HG02610 (cell line): ENCODE results near the gene AKAP7.

Experiments used
- ATAC-seq: cut with Tn5 transposase; IDR thresholded peaks from one replicate; pipeline ENCODE4 v1.9.1; 2021; ENCODE audit warnings: mild to moderate bottlenecking, moderate library complexity; ENCODE audit not compliant: unreplicated experiment

Gene AKAP7

GRCh38 chr6:131197716-131198115, 62.4 kb downstream of the AKAP7 start:
- ATAC-seq, result no peak

- ATAC-seq, result peak; percentile 100
Observed at GRCh38 chr6:131199568-131200272, 64.5 kb downstream of the AKAP7 start.

- ATAC-seq, result no peak
Observed at GRCh38 chr6:131205481-131206244, 70.4 kb downstream of the AKAP7 start.

GRCh38 chr6:131206463-131207251, 71.4 kb downstream of the AKAP7 start:
- ATAC-seq, result no peak

GRCh38 chr6:131208787-131209186, 73.5 kb downstream of the AKAP7 start:
- no peak for ATAC-seq

- no peak for ATAC-seq
Observed at GRCh38 chr6:131210469-131210868, 75.2 kb downstream of the AKAP7 start.

- no peak for ATAC-seq
Observed at GRCh38 chr6:131212024-131212423, 76.8 kb downstream of the AKAP7 start.

GRCh38 chr6:131212913-131213312, 77.6 kb downstream of the AKAP7 start:
- ATAC-seq, result no peak

GRCh38 chr6:131213501-131213990, 78.3 kb downstream of the AKAP7 start:
- ATAC-seq, result no peak

- ATAC-seq, result no peak
Observed at GRCh38 chr6:131215219-131215618, 80.0 kb downstream of the AKAP7 start.

- no peak for ATAC-seq
Observed at GRCh38 chr6:131216246-131216645, 81.0 kb downstream of the AKAP7 start.

- ATAC-seq, result no peak
Observed at GRCh38 chr6:131222773-131223172, 87.5 kb downstream of the AKAP7 start.

- no peak for ATAC-seq
Observed at GRCh38 chr6:131223416-131223815, 88.1 kb downstream of the AKAP7 start.

- ATAC-seq, result no peak
Observed at GRCh38 chr6:131225127-131225526, 89.9 kb downstream of the AKAP7 start.

- no peak for ATAC-seq
Observed at GRCh38 chr6:131225959-131226358, 90.7 kb downstream of the AKAP7 start.

GRCh38 chr6:131226459-131227157, 91.3 kb downstream of the AKAP7 start:
- ATAC-seq, result no peak

GRCh38 chr6:131227158-131227543, 91.9 kb downstream of the AKAP7 start:
- ATAC-seq, result no peak

GRCh38 chr6:131231103-131231502, 95.8 kb downstream of the AKAP7 start:
- no peak for ATAC-seq

GRCh38 chr6:131231891-131232290, 96.6 kb downstream of the AKAP7 start:
- ATAC-seq, result no peak

- ATAC-seq, result no peak
Observed at GRCh38 chr6:131244942-131245341, 109.7 kb downstream of the AKAP7 start.

GRCh38 chr6:131250122-131250521, 114.9 kb downstream of the AKAP7 start:
- peak; percentile 93 for ATAC-seq
